Suppressor macrophage treated with lipopolysaccharide for 4 hours (primary cell): ENCODE measurements around the gene ICE1.
"Not testable (repeated sequence)": the region's sequence is repeated elsewhere in the genome, so short reads cannot be mapped to it uniquely, and the experiment has no call there.

Source experiments
- DNase-seq: peaks from one replicate; pipeline ENCODE4 v3.0.0-alpha.2; 2020

ICE1 gene

GRCh38 chr5:5492087-5492933 is 69.8 kb downstream of the ICE1 start:
- DNase-seq: peak; percentile 64

GRCh38 chr5:5492934-5493271 is 70.4 kb downstream of the ICE1 start:
- not testable (repeated sequence) for DNase-seq

GRCh38 chr5:5494489-5495402 is 72.3 kb downstream of the ICE1 start:
- peak; percentile 41 for DNase-seq

- DNase-seq: peak; percentile 31
Measured at GRCh38 chr5:5497152-5497788, 74.8 kb downstream of the ICE1 start.

GRCh38 chr5:5499442-5499841 is 77.0 kb downstream of the ICE1 start:
- no peak for DNase-seq

GRCh38 chr5:5504325-5504724 is 81.8 kb downstream of the ICE1 start:
- no peak for DNase-seq

- DNase-seq: no peak
Measured at GRCh38 chr5:5505815-5506214, 83.3 kb downstream of the ICE1 start.

- DNase-seq: no peak
Measured at GRCh38 chr5:5508391-5508790, 85.9 kb downstream of the ICE1 start.

GRCh38 chr5:5511904-5512416 is 89.5 kb downstream of the ICE1 start:
- DNase-seq: no peak

- no peak for DNase-seq
Measured at GRCh38 chr5:5512543-5512942, 90.1 kb downstream of the ICE1 start.

GRCh38 chr5:5520622-5521021 is 98.1 kb downstream of the ICE1 start:
- not testable (repeated sequence) for DNase-seq

GRCh38 chr5:5521029-5521428 is 98.6 kb downstream of the ICE1 start:
- no peak for DNase-seq

- DNase-seq: no peak
Measured at GRCh38 chr5:5521478-5521877, 99.0 kb downstream of the ICE1 start.

GRCh38 chr5:5522336-5522735 is 99.9 kb downstream of the ICE1 start:
- DNase-seq: no peak

- peak; percentile 83 for DNase-seq
Measured at GRCh38 chr5:5523066-5523505, 100.6 kb downstream of the ICE1 start.

- DNase-seq: no peak
Measured at GRCh38 chr5:5524327-5524726, 101.8 kb downstream of the ICE1 start.

- DNase-seq: no peak
Measured at GRCh38 chr5:5531371-5531770, 108.9 kb downstream of the ICE1 start.

GRCh38 chr5:5532306-5533076 is 110.0 kb downstream of the ICE1 start:
- DNase-seq: no peak

- DNase-seq: no peak
Measured at GRCh38 chr5:5533927-5534326, 111.5 kb downstream of the ICE1 start.

- DNase-seq: no peak
Measured at GRCh38 chr5:5534333-5534732, 111.9 kb downstream of the ICE1 start.

GRCh38 chr5:5536871-5537270 is 114.4 kb downstream of the ICE1 start:
- no peak for DNase-seq

- DNase-seq: no peak
Measured at GRCh38 chr5:5537426-5537825, 114.9 kb downstream of the ICE1 start.
